ENCODE measurements around the gene C11orf86.

DNA sequence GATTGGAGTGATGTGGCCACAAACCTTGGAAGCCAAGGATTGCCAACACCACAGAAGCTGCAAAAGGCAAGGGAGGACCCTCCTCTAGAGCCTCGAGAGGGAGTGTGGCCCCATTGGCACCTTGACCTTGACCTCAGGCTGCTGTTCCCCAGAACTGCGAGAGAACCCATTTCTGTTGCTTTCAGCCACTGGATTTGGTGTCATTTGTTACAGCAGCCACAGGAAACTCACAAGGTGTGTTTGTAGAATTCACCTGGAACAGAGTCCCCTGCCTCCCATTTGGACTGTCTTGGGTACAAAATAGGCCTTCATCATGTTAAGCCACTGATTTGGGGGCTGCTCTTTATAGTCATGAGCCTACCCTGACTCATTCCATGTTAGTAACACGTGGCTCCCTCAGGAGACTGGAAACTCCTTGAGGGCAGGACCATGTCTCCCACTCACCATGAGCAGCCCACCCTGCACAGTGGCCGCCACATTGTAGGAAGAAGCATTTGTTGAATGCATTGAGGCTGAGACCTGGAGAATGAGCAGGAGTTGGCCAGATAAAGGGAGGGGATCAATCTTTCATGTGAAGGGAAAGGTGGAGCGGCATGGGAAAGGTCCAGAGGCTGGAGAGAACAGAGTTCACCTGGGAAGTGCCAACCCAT, 8.3 kb downstream of the C11orf86 start:
- TF ChIP-seq, protein P1, sequence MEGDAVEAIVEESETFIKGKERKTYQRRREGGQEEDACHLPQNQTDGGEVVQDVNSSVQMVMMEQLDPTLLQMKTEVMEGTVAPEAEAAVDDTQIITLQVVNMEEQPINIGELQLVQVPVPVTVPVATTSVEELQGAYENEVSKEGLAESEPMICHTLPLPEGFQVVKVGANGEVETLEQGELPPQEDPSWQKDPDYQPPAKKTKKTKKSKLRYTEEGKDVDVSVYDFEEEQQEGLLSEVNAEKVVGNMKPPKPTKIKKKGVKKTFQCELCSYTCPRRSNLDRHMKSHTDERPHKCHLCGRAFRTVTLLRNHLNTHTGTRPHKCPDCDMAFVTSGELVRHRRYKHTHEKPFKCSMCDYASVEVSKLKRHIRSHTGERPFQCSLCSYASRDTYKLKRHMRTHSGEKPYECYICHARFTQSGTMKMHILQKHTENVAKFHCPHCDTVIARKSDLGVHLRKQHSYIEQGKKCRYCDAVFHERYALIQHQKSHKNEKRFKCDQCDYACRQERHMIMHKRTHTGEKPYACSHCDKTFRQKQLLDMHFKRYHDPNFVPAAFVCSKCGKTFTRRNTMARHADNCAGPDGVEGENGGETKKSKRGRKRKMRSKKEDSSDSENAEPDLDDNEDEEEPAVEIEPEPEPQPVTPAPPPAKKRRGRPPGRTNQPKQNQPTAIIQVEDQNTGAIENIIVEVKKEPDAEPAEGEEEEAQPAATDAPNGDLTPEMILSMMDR (IDR thresholded peaks at IDR 0.05), result no peak
- TF ChIP-seq POLR2A (IDR thresholded peaks at IDR 0.05), result no peak

Data from thyroid gland (tissue), 4 donors.